NCI-H82 (cell line): ENCODE data around the gene KDM1A.

Source experiments
- DNase-seq: peaks from one replicate; lab custom pipeline; 2025; lab: John Stamatoyannopoulos, UW

The KDM1A gene

GRCh38 chr1:23069675-23070074 is 50.4 kb downstream of the KDM1A start:
- DNase-seq: no peak

DNA sequence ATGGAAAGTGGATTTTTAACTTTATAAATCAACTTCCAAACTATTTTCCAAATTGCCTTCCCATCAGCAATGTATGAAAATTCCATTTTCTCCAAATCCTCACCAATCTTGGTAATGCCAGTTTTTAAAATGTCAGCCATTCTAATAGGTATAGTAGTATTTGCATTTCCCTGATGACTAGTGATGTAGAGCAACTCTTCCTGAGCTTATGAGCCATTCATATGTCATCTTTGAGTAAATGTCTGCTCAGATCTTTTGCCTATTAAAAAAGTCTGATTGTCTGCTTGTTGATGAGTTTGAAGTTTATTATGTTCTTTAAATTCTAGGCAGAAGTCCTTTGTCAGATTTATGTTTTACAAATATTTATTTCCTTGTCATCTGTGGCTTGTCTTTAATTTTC is 54.7 kb downstream of the KDM1A start:
- no peak for DNase-seq

DNA sequence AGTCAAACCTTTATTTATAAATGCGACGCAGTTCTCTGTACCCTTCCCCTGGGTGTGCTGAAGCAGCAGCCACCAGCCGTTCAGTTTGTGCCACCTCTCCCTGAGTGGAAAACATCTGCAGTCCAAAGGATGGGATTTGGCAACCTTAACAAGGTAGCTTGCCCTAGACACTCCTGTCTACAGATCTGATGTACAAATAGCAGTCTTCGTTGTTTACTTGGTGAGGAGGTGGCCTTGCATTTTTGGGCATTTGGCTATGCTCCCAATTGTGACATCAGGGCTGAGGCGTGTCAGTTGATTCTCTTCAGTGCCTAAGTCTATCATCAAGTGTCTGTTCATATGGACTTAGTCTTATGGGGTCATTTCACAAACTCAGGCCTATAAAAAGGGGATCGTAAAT is 59.8 kb downstream of the KDM1A start:
- no peak for DNase-seq

- DNase-seq: no peak
Observed at GRCh38 chr1:23080885-23081284, 61.6 kb downstream of the KDM1A start.

- DNase-seq: no peak
Observed at GRCh38 chr1:23081376-23081775, 62.1 kb downstream of the KDM1A start.

DNA sequence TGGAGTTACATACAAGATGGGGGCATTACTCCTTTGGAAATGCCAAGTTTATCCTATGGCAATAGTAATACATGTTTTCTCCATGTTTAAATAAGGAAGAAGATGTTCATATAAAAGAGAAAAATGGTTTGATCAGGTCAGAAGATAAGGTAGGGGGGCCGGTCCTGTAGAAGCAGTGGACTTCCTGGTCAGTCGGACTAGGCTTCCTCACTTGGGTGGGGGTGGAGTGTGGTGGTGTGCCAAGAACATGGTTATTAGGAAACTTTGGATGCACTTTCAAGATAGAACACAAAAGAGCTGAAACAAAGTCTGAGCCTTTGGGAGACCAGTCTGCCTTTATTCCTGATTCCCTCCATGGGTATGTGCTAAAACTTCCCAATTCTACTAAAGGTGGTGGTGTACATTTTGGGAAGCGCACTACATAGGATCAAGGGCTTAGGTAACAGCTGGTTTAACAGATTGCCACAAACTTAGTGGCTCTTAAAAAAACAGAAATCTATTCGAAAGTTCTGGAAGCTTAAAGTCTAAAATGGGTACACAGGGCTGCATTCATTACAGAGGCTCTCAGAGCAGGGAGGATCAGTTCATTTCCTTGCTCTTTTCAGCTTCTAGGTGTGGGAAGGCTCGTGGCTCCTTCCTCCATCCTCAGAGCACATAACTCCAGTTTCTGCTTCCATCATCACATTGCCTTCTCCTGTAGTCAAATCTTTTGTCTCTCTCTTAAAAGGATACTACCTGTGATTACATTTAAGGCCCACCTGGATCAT is 64.6 kb downstream of the KDM1A start:
- DNase-seq: no peak

DNA sequence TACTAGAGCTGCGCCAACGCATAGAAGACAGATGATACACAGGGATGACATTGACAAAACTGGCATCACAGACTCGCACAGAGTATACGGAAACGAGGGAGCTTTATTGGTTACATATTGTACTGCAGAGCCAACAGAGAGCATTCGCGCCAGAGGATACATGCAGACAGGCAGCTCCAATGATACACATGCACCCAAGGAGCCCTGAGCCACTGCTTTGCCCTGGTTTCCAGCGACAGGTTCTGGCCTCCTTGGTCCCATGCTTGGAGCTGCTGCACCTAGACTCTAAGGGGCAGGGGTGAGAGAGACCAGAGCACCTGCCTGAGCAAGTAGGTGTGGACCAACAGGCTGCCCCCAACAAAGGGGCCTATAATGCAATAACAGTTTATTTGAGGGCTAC is 65.6 kb downstream of the KDM1A start:
- DNase-seq: no peak

DNA sequence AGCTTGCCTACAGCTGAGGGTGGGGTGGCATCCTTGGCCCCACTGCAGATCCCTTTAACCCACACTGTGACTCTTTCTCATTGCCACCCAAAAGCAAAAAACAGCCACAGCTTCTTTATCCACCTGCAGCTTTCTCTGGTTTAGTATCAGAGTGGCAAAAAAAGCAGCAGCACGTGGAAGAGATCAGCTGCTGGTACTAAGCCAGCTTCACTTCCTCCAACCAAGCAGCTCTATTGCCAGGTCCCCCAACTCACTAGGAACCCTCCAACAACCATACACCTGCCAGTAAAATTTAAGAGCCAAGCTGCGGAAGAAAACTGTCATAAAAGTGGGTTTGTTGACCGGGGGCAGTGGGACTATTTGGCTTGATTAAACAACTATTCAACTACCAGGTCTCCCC is 66.4 kb downstream of the KDM1A start:
- DNase-seq: no peak

GRCh38 chr1:23088027-23088426 is 68.8 kb downstream of the KDM1A start:
- no peak for DNase-seq

- no peak for DNase-seq
Observed at GRCh38 chr1:23090056-23090455, 70.8 kb downstream of the KDM1A start.

DNA sequence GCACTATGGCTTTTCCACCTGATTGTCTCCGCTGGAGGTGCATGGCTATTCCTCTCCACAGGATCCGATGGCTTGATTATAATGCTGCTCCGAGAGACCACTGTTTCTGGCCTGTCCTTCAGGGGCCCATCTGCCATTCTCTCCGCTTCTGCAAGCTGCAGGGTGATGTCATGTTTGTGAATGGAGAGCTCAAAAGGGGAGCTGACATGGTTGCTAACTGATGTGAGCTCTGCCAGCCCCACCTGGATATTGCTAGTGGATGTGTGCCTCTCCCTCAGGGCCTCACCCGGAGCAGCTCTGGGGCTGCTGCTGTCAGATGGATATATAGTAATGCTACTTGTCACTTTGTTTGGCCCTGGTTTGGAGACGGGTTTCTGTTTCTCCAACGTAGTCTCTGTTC is 72.3 kb downstream of the KDM1A start:
- no peak for DNase-seq

DNA sequence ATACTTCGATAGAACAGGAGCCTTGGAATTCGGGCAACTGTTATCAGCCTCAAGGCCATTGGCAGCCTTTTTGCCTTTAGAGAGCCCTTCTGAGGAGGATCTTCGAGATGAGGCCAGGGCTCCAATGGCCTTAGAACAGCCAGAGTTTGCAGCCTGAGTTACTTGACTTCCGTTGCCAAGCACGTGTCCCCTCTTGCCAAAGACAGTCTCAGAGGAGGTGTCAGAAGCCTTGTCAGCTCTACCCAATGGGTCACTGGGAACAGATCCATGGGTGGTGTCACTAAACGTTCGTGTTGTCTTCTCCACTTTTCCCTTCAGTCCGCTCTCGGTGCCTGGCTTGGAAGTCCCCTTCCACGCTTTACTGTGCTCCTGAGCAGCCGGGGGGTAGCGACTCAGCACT is 73.2 kb downstream of the KDM1A start:
- DNase-seq: no peak

DNA sequence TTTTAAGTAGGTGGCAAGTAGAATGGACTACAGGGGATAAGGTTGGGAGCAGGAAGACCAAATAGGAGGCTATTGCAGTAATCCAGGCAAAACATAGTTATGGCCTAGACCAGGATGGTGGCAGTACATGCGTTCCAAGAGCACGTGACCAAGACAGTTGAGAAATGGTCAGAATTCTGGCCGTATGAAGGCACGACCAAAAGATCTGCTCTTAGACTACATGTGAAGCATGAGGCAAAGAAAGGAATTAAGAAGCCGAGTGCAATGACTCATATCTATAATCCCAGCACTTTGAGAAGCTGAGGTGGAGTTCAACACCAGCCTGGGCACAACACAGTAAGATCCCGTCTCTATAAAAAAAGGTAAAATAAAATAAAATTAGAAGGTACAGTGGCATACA is 78.0 kb downstream of the KDM1A start:
- no peak for DNase-seq

DNA sequence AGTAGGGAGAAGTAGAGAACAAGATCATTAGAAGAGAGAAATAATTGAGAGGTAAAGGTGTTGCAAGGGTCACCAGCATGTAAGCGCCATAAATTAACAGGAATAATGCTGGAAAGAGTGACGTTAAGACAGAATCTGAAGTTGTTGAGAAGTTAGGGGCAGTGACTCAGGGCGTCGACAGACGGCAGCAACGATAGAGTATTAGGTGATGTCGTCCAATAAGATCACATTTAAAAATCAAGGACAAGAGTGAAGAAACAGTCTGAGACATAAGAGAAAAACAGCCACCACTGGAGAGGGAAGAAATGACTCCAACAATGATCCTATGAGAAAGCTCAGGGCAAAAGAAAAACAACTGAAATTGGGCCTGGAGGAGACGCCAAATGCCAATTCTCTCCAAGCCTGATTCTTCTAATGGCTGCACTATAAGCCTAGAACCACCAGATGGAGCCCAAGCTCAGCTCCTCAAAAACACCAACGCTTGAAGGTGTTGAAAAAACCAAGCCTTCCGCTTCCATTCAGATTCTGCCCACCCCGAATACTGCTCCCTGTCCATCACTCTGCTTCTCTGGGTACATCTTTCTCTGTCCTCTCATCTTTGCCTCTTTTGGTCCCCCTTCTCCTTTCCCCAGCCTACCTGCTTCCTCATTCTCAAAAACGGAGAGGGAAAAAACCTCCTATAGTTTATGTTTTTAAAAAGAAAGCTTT is 79.3 kb downstream of the KDM1A start:
- DNase-seq: peak; percentile 90

DNA sequence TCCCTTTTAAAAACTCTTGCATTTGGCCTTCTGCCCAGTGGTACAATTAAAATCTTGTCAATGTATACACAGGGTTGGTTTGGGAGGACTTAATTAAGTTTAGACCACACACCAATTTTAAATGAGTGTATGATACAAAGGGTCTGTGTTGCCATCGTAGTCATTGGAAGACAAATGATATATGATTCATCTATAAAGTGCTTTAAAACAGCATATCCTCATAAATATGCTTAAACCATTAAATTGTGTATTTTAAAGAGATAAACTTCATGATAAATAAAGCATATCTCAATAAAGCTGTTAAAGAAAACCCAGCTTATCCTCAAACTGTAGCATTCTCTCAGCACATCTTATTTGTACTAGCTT is 79.9 kb downstream of the KDM1A start:
- DNase-seq: no peak

- DNase-seq: peak; percentile 84
Observed at GRCh38 chr1:23100074-23100748, 80.9 kb downstream of the KDM1A start.

DNA sequence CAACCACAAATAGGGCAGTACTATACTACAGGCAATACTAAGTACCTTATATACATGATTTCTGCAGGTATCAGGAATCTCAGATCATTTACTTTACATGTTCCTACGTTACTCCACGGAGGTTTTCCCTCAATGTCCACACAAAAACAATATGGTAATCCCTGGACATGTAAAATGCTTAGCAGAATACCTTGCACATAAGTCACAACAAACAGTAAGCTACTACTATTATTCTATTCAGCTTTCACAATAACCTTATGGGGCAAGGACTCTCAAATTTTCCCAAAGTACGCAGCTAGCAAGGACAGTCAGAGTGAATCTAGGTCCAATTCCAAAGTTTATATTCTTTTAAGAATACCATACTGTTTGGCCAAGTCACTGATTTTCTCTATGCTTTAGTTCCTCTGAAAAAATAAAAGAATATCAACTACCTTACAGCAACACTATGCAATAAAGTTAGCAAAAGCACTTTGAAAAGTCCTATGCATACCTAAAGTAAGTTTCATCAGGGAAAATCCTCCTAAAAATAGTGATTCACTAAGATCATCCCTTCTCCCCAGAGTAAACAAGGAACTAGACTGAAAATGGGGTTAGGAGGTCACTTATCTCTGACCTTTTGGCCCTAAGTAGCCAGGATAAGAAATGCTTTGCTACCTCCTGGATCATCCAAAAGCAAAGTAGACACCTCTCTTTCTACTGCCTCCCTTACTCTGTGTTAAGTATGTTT is 82.0 kb downstream of the KDM1A start:
- no peak for DNase-seq

GRCh38 chr1:23101887-23102286 is 82.6 kb downstream of the KDM1A start:
- DNase-seq: no peak

- DNase-seq: no peak
Observed at GRCh38 chr1:23102289-23102688, 83.0 kb downstream of the KDM1A start.

- no peak for DNase-seq
Observed at GRCh38 chr1:23103001-23103889, 84.0 kb downstream of the KDM1A start.

DNA sequence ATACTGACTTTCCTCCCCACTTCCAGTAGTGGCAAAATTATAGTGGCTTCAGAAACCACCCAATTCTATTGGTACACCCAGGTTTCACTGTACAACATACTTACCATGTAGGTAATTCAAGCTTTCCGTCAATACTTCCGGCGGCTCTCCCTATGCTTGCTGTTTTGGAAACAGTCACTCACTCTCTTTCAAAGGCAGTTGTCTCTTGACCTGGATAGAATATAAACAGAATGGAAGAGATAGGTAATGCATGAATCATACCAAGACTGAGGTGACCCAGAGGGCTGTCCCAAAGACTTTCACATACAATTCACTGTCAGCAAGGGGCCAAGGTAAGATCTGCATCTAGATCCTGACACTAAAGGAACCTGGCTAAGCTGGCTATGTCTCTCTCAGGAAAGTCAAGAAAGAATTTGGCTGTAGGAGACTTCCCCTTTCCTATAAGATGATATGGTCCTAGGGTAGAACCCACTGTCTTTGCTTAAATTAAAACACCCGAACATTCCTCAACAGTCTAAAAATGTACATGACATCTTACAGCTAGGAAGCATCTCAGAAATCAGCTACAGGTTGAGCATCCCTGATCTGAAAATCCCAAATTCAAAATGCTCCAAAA is 89.8 kb downstream of the KDM1A start:
- no peak for DNase-seq
